GM18502 (cell line): ENCODE measurements around the gene TMEM17.

Source experiments
- ATAC-seq: cut with Tn5 transposase; IDR thresholded peaks from one replicate; pipeline ENCODE4 v1.9.1; 2021; ENCODE audit warnings: mild to moderate bottlenecking; ENCODE audit not compliant: unreplicated experiment, poor library complexity

TMEM17 gene

GRCh38 chr2:62512384-62512783 is 6.4 kb upstream of the TMEM17 start:
- no peak for ATAC-seq

GRCh38 chr2:62511636-62512035 is 5.6 kb upstream of the TMEM17 start:
- ATAC-seq, result no peak

GRCh38 chr2:62506421-62506750 is 391 bp upstream of the TMEM17 start:
- peak; percentile 27 for ATAC-seq

GRCh38 chr2:62505109-62505749 is 766 bp downstream of the TMEM17 start:
- ATAC-seq, result no peak

GRCh38 chr2:62504657-62505056 is 1.3 kb downstream of the TMEM17 start:
- ATAC-seq, result no peak

GRCh38 chr2:62501794-62502500 is 4.0 kb downstream of the TMEM17 start:
- no peak for ATAC-seq

- no peak for ATAC-seq
These were observed 4.9 kb downstream of the TMEM17 start for GRCh38 chr2:62501069-62501468.

- no peak for ATAC-seq
These were observed 6.5 kb downstream of the TMEM17 start for GRCh38 chr2:62499430-62500060.

- no peak for ATAC-seq
These were observed 7.3 kb downstream of the TMEM17 start for GRCh38 chr2:62498739-62499138.

GRCh38 chr2:62495761-62496160 is 10.2 kb downstream of the TMEM17 start:
- no peak for ATAC-seq

- no peak for ATAC-seq
These were observed 13.9 kb downstream of the TMEM17 start for GRCh38 chr2:62492048-62492447.

- ATAC-seq, result no peak
These were observed 16.3 kb downstream of the TMEM17 start for GRCh38 chr2:62489702-62490101.

GRCh38 chr2:62489162-62489561 is 16.8 kb downstream of the TMEM17 start:
- ATAC-seq, result no peak

GRCh38 chr2:62486439-62486765 is 19.6 kb downstream of the TMEM17 start:
- ATAC-seq, result no peak

- no peak for ATAC-seq
These were observed 20.1 kb downstream of the TMEM17 start for GRCh38 chr2:62485761-62486438.

GRCh38 chr2:62482558-62483352 is 23.2 kb downstream of the TMEM17 start:
- ATAC-seq, result no peak

- no peak for ATAC-seq
These were observed 26.1 kb downstream of the TMEM17 start for GRCh38 chr2:62479917-62480316.

- ATAC-seq, result no peak
These were observed 27.9 kb downstream of the TMEM17 start for GRCh38 chr2:62478093-62478580.

- no peak for ATAC-seq
These were observed 28.4 kb downstream of the TMEM17 start for GRCh38 chr2:62477573-62477972.
